NOMO-1 (cell line): ENCODE results near the gene FBXL17.
"Not testable (repeated sequence)": the region's sequence is repeated elsewhere in the genome, so short reads cannot be mapped to it uniquely, and the experiment has no call there.

Experiments
- DNase-seq, 2 experiments: peaks; one replicate each; lab custom pipeline; 2025; ENCODE audit not compliant: unreplicated experiment in 2 of 2; lab: John Stamatoyannopoulos, UW

FBXL17 gene

GRCh38 chr5:108315829-108316228 is 66.1 kb downstream of the FBXL17 start:
- DNase-seq, result no peak

DNA sequence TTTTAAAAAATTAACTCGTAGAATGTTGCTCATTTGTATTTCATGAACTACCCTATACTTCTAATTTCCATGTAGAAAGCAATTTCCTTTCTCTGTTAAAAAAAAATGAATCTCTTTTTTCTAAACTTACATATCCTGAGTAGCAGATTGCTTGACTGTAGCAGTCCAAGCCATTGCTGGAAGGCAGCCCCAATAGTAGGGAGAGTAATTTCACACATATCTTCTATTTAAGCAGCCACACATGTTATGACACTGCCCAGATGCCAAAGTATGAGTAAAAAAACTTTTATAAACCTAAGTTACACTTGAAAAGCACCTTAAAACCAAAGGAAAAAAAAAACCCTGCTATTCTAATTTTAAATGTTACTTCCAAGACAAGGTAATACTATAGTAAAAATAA is 69.6 kb downstream of the FBXL17 start:
- DNase-seq, result no peak

GRCh38 chr5:108311682-108312081 is 70.2 kb downstream of the FBXL17 start:
- DNase-seq, result no peak

DNA sequence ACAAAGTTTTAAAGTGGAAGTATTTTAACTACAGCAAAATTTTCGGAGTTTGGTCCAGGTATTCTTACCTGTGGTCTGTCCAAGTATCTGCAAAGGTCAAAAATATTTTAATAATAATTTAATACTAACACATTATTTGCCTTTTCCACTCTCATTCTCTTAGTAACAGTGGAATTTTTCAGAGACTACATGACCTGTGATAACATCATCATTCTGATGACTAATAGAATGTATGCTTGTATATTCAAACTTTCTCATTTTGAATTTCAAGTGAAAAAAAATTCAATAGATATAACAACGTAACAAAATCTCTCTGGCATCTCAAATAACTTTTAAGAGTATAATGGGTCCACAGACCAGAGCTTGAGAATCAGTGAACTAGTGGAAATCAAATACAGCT is 78.3 kb downstream of the FBXL17 start:
- no peak for DNase-seq

DNA sequence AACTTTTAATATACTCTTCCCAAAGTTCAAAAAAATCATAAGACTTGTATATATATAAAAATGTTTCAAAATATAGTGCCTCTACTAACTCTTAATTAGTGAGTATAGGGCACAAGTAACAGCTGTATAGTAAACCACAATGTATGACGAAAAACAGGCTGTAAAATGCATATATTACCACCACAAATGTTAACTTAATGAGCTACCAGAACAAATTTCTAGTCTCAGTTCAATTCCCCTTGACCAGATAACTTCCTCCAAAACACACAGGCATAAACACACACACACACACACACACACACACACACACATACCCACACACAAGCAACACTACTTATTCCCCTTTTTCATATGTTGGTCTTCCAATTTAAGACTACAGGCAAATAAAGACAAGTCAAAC is 78.8 kb downstream of the FBXL17 start:
- peak in 1 of 2 experiments; percentile 16 for DNase-seq

DNA sequence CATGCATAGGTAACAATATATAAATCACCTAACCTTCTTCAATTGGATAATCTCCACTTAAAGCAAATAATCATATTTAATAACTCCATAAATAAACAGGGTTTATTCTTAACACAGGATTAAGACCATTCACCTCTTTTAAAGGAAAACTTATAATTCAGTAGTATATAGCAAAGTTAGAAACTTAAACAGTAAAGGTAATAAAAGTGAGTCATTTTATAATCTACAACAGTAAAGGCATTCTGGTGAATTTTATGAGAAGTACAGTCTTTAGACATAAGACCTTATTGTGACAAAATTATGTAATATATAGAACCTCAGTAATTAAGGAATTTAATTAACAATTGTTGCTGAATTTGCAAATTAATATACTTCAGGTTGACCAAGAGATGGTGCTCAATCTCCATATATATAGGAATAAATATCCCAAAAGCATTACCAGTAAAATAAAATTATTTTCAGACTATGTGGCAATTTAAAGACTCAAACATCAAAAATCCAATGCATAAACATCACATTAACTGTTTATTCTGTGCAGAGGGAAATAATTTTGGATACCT is 84.8 kb downstream of the FBXL17 start:
- no peak for DNase-seq

DNA sequence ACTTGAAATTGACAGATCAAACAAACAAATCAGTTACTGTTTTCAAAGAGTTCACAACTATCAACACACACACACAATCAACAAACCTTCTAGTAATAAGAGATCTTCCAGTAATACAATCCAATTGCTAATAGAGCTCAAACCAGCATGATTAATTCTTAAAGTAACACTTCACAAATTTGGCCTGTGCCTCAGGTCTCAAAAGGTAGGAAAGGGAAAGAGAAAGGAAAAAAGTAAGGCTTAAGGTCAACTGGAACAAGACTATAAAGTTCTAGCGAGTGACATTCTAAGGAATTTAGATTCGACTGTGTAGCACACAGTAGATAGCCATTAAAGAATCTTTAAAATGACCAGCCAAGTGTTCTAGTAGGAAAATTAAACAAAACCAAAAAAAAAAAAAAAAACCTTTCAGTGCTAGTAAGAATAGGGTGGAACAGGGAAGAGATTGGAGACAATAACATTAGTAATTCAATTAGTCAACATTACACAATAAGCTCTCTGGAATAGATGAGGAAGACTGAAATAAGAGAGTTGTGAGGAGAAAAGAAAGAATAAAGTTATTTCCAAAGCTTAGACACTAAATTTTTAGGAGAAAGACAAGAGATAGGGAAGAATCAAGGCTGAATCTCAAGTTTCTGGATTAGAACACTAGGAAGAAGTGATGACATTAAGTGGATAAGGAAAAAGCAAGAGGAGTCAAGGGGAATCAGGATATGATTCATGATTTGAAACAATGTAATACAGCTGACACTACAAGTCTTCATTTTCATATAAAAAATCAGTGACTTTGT is 86.1 kb downstream of the FBXL17 start:
- DNase-seq, result no peak

GRCh38 chr5:108280960-108281569 is 100.8 kb downstream of the FBXL17 start:
- no peak for DNase-seq

DNA sequence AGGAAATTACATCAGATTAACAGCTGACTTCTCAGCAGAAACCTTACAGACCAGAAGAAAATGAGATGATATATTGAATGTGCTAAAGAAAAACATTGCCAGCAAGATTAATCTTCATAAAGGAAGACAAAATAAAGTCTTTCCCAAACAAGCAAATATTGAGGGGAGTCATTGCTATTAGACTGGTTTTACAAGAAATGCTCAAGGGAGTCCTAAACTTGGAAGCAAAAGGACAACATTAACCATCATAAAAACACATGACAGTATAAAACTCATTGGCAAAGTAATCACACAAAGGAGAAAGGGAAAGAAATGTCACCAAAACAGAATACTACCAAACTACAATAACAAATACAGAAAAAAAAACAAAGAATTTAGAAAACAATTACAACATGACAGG is 101.7 kb downstream of the FBXL17 start:
- DNase-seq, result no peak

DNA sequence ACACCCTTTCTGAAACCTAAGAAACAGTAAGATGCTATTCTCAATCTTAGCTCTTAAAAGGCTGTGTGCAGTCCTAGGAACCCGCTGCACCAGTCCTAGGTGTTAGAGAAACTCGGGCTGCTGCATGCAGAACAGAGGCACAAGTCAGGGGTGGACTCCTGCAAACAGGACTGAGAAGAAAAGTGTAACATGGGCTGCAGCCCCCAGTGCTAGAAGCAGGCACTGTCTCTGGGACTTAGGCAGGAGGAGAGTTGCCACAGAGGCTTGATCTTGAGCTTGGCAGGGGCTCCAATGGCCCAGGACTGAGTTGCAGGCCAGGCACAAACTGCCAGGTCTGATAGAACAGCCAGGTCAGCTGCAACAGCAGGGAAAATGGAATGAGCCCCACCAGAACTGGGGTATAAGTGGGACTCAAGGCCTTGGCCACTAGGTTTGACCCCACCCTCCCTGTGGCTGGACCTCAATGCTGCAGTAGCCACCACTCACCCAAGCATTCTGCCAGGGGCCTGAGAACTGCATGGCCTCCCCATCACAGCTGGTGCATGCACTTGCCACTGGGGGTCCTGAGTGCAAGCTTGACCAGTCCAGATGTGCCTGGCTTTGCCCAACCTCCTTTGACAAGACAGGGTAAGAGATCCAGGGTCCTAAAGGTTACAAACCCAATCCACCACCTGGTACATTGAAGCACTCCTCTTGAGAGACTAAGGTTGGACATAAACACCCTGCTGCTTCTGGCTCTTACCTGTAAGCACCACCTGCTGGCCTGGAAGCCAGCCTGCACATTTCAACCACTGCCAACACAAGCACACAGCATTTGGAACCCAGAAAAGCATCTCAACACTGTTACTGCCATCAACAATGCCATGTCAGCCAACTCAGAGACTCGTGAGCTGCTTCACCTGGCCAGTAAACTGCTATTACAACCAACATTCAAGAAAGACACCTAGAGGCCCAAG is 103.3 kb downstream of the FBXL17 start:
- DNase-seq, result no peak

GRCh38 chr5:108276187-108277050 is 105.5 kb downstream of the FBXL17 start:
- DNase-seq, result no peak

DNA sequence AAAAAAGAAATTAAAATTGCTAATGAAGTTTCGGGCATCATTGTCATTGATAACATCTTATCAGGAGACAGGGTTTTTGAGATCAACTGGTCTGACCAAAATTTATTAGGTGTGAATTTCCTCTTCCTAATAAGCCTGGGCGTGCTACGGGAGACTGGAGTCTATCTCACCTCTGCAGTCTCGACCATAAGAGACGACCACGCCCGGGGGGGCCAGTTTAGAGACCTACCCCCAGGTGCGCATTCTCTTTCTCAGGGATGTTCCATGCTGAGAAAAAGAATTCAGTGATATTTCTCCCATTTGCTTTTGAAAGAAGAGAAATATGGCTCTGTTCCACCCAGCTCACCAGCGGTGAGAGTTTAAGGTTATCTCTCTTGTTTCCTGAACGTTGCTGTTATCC is 107.8 kb downstream of the FBXL17 start:
- not testable (repeated sequence) for DNase-seq

GRCh38 chr5:108271127-108271526 is 110.8 kb downstream of the FBXL17 start:
- no peak for DNase-seq

- DNase-seq, result peak; percentile 22 to 41
Measured at GRCh38 chr5:108266242-108266641, 115.7 kb downstream of the FBXL17 start.

DNA sequence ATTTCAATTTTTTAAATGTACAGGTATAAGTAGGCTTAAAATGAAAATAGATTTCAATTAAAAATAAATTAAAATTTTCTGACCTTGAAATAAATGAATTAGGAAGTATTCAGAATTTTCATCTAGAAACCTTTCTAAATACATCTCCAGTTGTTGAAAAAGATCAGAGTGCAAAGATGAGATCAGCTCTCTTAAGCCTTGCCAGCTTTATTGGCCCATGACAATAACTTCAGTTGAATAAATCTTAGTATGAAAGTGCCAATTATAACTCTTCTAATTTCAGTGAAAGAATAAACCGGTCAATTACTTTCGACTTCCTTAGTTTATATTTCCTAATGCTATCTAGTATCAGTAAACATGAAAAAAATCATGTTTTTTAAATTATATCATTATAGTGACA is 117.4 kb downstream of the FBXL17 start:
- no peak for DNase-seq

GRCh38 chr5:108263338-108263737 is 118.6 kb downstream of the FBXL17 start:
- no peak for DNase-seq

DNA sequence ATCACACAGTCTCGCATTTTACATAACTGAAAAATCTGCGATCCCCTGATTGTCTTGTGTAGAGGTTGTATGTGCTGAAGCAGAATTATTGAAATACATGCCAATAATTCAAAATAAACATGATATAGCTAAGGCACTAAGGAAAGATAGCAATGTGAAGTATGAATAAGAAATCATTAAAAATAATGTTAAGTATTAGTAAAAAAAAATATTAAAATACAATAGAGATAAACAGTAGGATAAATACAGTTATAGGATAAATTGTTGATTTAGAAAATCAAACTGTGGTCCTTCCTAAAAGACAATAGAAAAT is 121.1 kb downstream of the FBXL17 start:
- DNase-seq, result no peak

DNA sequence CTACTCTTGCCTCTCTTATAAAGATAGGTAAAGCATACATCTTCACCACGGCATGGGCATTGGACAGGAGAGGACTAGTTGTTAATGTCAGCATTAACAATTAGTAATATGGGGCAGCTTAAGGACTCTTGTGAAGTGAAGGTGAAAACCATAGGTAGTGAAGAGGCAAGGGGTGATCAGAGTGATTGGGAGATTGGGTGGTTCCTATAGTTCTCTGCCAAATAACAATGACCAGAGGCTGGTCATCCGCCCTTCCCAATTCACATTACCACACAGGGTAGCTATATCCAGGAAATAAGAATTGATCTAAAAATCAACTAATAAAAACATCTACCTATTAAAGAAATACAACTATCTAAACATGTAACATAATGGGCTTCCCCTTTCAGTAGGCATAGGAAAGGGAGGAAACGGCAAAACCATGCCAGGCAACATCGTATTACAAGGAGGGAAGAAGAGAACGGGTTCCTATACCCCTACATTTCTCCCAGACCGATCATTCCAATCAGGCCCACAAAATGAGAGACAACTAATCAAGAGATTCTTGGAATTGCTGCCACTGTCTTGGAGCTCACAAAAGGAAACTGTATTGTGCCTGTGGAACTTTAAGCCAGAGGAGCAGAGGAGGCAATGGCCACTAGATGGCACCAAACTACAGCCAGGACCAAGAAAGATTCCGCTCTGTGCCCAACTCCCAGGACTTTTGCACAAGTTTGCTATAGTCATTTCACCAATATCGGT is 121.6 kb downstream of the FBXL17 start:
- peak; percentile 60 to 66 for DNase-seq

- DNase-seq, result no peak
Measured at GRCh38 chr5:108259306-108259705, 122.6 kb downstream of the FBXL17 start.

- DNase-seq, result no peak
Measured at GRCh38 chr5:108257996-108258395, 123.9 kb downstream of the FBXL17 start.
